Ureter (tissue), 1 donor: ENCODE results near the gene TSPAN18. TPM values are rescaled to one million over a fixed set of nuclear protein-coding genes. Genes with fewer than 3 reads are reported as not detected.
A peak's percentile ranks its signal among the peaks of the same experiment; 100 is the strongest.

Source experiments
- DNase-seq: peaks from one replicate; pipeline ENCODE4 v3.0.0-alpha.2; 2020; ENCODE audit warnings: low spot score
- total RNA-seq: library from RNA; stranded (reverse); gene quantifications from one replicate; pipeline ENCODE4 v1.2.4, GENCODE V29; 2023
- donor health status: DM: yes; HTN: yes; CAD: no.

The TSPAN18 gene
- total RNA-seq, 1 donor from 2014 or later: 19.1 TPM

DNA sequence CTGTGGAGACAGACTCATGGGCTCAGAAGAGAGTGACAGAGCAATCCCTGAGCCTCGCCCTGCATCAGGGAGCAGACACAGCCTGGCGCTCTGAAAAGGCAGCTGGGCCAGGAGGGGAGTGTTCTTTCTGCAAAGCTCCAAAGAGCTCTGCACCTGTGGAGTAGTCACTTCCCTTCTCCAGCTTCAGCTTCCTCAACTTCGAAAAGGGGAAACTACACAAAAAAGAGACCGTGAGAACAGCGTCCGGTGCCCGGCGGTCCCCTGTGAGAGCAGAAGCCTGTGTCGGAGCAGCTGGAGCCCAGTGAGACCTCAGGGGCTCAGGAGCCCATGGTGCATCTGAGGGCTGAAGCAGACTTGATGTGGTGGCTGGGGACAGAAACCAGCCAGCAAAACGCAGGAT lies 188.9 kb downstream of the TSPAN18 start:
- no peak for DNase-seq

DNA sequence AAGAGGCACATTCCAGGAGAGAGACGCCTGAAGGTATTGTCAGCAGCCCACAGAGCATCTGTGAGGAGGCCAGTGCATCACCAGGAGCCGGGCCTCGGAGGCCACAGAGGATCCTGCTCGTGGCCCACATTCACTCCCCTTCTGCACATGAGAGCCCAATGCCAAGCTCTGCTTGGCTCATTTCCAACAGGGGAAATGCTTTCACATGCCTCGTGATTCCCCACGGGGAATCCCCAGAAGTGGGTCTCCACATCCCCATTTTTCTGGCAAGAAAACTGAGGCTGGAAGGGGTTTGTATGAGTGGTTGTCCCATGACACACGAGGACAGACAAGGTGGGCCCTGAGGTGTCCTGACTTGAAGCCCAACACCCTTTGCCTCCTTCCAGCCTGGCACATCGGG lies 189.6 kb downstream of the TSPAN18 start:
- no peak for DNase-seq

GRCh38 chr11:44916801-44917385 lies 190.1 kb downstream of the TSPAN18 start:
- no peak for DNase-seq

- no peak for DNase-seq
Measured at GRCh38 chr11:44917741-44918140, 191.0 kb downstream of the TSPAN18 start.

DNA sequence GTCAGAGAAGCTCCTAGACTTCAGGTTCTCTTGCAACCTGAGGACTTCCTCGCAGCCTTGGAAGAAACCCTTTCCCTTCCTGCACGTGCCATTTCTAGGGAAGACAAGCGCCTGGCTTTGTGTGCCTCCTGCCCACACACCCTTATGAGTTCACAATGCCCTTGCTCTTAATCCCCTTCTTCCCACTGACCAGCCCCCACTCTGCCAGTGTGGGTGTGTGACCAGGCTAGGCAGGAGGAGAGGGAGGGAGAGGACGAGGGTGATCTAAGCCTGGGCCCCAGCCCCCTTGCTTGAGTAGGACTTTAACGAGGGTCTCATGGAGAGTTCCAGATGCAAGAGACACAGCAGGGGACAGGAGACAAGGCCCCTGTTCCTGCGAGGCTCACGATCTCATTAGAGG lies 193.7 kb downstream of the TSPAN18 start:
- DNase-seq: no peak

DNA sequence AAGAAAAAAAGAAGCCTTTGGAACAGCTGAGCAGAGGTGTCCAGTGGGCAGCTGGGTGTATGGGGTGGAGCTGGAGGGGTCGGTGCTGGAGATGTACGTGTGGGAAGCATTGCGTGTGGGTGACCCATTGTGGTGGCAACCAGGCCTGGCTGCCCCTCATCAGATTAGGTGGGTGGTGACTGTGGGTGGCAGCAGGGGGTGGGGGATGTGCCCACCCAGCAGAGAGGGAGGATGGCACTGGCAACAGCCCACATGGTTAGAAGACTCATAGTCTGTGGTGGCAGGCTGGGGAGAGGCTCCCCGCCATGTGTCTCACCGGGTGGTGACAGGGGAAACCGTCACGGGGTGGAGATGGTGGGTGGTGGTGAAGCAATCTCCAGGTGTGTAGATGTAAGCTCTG lies 196.4 kb downstream of the TSPAN18 start:
- DNase-seq: no peak

GRCh38 chr11:44923806-44924205 lies 197.0 kb downstream of the TSPAN18 start:
- DNase-seq: no peak

DNA sequence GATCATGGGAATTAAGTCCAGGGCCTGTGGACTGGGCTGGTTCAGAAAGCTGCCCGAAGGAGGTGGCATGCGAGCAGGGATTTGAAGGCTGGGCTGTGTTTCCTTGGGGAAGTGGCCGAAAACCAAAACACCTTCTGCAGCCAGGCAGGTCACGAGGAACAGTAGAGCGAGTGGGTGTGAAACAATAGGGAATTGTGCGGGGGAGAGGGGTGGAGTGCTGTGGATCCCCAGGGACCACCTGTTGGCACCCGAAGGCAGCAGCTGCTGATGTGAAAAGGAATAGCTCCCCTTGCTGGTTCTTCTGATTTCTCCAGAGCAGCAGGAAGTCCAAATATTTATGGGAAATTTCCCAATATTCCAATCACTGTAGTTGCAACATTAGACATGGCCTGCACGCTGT lies 199.3 kb downstream of the TSPAN18 start:
- no peak for DNase-seq

DNA sequence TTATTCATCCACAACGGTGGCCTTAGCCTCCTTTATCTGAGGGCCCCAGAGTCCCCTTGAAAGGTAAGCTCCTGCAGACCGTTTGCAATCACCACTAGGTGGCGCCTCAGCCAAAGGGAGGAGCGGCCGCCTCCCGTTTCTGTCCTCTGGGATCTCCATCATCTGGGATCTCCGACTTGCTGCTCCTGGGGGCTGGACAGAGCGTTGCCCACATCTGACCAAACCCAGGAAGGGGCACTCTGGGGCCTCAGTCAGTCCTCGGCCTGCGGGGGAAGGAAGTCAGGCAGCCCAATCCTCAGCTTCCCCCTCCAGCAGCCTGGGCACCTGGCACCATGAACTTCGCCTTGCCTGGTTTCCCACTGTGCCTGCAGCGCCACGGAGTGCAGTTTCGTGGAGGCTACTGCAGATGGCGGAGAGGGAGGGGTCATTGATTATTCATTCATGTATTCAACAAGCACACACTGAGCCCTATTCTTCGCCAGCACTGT lies 200.5 kb downstream of the TSPAN18 start:
- no peak for DNase-seq

GRCh38 chr11:44928144-44928543 lies 201.4 kb downstream of the TSPAN18 start:
- no peak for DNase-seq

GRCh38 chr11:44928816-44929215 lies 202.1 kb downstream of the TSPAN18 start:
- DNase-seq: no peak

- DNase-seq: no peak
Measured at GRCh38 chr11:44930588-44931302, 204.0 kb downstream of the TSPAN18 start.

GRCh38 chr11:44931466-44931865 lies 204.7 kb downstream of the TSPAN18 start:
- DNase-seq: no peak

- no peak for DNase-seq
Measured at GRCh38 chr11:44934110-44934509, 207.3 kb downstream of the TSPAN18 start.

DNA sequence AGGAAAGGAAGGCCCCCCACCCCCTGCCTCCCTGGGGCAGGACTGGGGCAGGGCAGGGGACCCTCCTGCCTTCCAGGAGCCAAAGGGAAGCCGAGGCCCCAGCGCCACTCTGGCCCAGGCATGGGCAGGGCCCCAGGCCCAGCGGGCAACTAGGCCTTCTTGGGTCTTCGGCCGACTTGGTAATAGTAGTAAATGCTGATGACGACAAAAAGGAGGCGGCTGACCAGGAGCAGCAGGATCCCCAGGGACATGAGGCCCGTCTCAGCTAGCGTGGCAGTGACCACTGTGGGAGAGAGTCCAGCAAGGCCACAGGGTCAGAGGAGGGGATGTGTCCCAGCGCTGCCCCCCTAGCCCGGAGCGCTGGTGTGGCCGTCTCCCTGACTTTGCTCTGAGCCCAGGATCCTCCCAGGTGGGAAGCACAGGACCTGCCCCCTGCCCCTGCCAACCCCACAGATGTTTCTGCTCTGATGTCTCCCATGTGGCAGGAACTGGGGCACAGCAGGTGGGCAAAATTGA lies 208.0 kb downstream of the TSPAN18 start:
- no peak for DNase-seq

GRCh38 chr11:44936525-44936924 lies 209.8 kb downstream of the TSPAN18 start:
- peak; percentile 89 for DNase-seq

- no peak for DNase-seq
Measured at GRCh38 chr11:44936951-44937543, 210.3 kb downstream of the TSPAN18 start.

DNA sequence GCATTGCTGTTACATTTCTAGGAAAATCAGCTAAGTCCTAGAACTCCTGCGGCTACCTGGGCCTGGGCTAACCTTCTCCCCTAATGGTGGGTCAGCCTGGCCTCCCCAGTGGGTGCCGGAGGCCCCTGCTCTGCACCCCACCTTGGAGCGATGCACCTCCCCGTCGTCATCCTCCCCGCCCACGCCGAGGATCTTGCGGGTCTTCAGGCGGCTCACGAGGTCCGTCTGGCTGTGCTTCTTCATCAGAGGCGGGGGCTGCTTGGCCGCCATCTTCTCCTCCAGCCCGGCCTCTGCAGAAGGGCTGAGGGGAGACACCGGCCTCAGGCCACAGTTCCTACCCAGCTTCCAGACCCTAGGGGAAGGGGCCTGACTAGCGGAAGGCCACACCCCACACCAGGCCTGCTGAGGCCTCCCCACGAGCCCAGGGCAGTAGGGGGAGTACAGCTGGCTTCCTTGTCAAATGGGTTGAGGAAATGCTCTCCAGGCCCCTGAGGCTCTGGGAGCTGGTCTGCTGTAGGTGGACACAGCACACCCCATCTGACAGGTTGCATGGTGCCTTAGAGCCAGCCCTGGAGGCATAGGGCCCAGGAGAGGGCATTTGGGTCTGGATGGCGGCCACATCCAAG lies 211.4 kb downstream of the TSPAN18 start:
- DNase-seq: no peak

DNA sequence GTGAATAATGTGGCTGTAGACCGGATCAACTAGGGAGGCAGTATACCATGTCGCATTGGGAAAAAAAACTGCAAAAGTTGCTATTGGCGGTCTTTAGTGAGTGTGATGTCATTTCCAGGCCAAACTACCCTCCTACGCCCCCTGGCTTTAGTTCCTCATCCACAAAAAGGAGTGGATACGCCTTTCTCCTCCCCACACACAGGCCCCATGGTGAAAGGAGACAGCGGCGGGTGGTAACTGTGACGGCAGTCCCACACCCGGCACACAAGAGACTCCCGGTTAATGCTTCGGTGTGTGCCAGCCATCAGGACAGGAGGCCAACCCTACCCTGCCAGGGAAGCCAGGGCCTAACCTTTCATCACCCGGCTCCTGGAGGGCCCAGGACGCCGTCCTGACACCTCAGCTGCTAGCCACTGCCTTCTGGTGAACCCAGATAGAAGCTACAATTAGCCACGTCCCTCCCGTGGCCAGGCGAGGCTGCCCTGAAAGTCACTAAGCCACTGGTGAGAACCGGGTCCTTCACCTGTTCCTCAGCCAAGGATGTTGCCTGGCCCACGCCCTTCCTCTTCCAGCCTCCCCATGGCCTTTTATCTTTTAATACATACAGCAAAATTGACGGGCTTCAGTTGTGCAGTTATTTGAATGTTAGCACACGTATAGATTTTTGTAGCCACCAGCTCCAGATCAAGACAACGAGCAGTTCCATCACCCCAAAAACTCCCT lies 213.1 kb downstream of the TSPAN18 start:
- DNase-seq: no peak

GRCh38 chr11:44940404-44940803 lies 213.6 kb downstream of the TSPAN18 start:
- no peak for DNase-seq

- DNase-seq: no peak
Measured at GRCh38 chr11:44940835-44941234, 214.1 kb downstream of the TSPAN18 start.
